Tibial nerve (tissue), 4 donors: ENCODE data around the gene PTPRK. TPM values are rescaled to one million over a fixed set of nuclear protein-coding genes. Genes with fewer than 3 reads are reported as not detected.

Experiments used
- DNase-seq, 2 donors: peaks; one replicate each; pipeline ENCODE4 v3.0.0-alpha.2; 2019; ENCODE audit warnings: low spot score in 2 of 2
- H3K27ac ChIP-seq, 4 donors: fragments of 200-600 bp; sonication (generic) in 3 of 4; one replicate each; pipeline ENCODE4 v1.5.1; 2017 to 2019; ENCODE audit warnings: mild to moderate bottlenecking in 1 of 4
- H3K27me3 ChIP-seq, 2 donors: fragments of 200-600 bp; sonication (generic) in 1 of 2; one replicate each; pipeline versions ENCODE4 v1.5.1 to v1.6.0; 2017 to 2019
- H3K36me3 ChIP-seq, 3 donors: fragments of 200-600 bp; sonication (generic); one replicate each; pipeline ENCODE4 v1.5.1; 2018 to 2019
- H3K4me1 ChIP-seq, 4 donors: fragments of 200-600 bp; sonication (generic) in 3 of 4; one replicate each; pipeline ENCODE4 v1.5.1; 2017 to 2019
- H3K4me3 ChIP-seq, 4 donors: fragments of 200-600 bp; sonication (generic) in 3 of 4; one replicate each; pipeline ENCODE4 v1.5.1; 2017 to 2019; ENCODE audit warnings: mild to moderate bottlenecking in 1 of 4, moderate library complexity in 1 of 4
- H3K9me3 ChIP-seq, 4 donors: fragments of 200-600 bp; sonication (generic) in 3 of 4; one replicate each; pipeline ENCODE4 v1.5.1; 2017 to 2019
- EP300 ChIP-seq, 2 donors: sonication (generic); formaldehyde crosslinking; IDR thresholded peaks; one replicate each; pipeline ENCODE4 v1.6.1; 2017; ENCODE audit warnings: antibody characterized with exemption in 2 of 2, mild to moderate bottlenecking in 1 of 2
- POLR2A ChIP-seq, 2 donors: fragments of 450-650 bp; IDR thresholded peaks; one replicate each; pipeline ENCODE4 v1.6.1; 2017; ENCODE audit warnings: antibody characterized with exemption in 2 of 2, mild to moderate bottlenecking in 2 of 2, moderate library complexity in 2 of 2
- WGBS, 2 donors: methylation state at CpG; one replicate each; pipeline ENCODE4 v1.1.5; 2018; 5-methylcytosine and 5-hydroxymethylcytosine counted together
- total RNA-seq, 4 donors: library from RNA; depleted of rRNA; stranded (reverse); fragments of >200 nt; gene quantifications; one replicate each; pipeline ENCODE4 v1.1.0, GENCODE V29; 2016
- TF ChIP-seq, protein P1 (sequence below), 5 experiments: fragments of 200-600 bp in 3 of 5; fragments of 450-650 bp in 2 of 5; sonication (generic) in 3 of 5; IDR thresholded peaks; one replicate each; pipeline ENCODE4 v1.5.1; 2016 to 2019; ENCODE audit warnings: antibody characterized with exemption in 5 of 5, mild to moderate bottlenecking in 3 of 5, moderate library complexity in 2 of 5

PTPRK gene
- total RNA-seq, 4 donors from 2014 or later, result 17.4 to 26.1 (median 21.2) TPM

DNA sequence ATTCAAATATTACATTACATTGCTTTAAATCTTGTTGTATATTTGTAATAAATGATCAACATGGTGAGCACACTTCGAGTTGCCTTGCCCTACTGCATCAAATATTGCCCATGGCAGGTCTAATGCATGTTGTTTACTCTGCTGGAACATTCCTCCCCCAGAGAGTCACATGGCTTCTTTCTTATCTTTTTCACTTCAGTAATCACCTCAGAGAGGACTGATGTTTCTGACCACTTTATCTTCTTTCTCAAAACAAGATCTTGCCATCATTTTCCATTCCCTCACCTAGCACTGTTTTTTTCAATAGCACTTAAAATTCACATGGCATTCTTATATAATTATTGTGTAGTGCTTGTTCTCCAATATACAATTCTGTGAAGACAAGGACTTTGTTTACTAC is 376.1 kb downstream of the PTPRK start:
- no peak for TF ChIP-seq POLR2A (IDR thresholded peaks at IDR 0.05)
- TF ChIP-seq EP300 (IDR thresholded peaks at IDR 0.05), result no peak
- TF ChIP-seq, protein P1, sequence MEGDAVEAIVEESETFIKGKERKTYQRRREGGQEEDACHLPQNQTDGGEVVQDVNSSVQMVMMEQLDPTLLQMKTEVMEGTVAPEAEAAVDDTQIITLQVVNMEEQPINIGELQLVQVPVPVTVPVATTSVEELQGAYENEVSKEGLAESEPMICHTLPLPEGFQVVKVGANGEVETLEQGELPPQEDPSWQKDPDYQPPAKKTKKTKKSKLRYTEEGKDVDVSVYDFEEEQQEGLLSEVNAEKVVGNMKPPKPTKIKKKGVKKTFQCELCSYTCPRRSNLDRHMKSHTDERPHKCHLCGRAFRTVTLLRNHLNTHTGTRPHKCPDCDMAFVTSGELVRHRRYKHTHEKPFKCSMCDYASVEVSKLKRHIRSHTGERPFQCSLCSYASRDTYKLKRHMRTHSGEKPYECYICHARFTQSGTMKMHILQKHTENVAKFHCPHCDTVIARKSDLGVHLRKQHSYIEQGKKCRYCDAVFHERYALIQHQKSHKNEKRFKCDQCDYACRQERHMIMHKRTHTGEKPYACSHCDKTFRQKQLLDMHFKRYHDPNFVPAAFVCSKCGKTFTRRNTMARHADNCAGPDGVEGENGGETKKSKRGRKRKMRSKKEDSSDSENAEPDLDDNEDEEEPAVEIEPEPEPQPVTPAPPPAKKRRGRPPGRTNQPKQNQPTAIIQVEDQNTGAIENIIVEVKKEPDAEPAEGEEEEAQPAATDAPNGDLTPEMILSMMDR (IDR thresholded peaks at IDR 0.05), result no peak
- Histone ChIP-seq H3K36me3 (no peaks in the 10 kb centered on the region), H3K27ac (no peak overlapping the region), H3K4me1 (no peaks in the 10 kb centered on the region), H3K27me3 (no peaks in the 10 kb centered on the region), H3K9me3 (no peaks in the 10 kb centered on the region), H3K4me3 (no peak overlapping the region)
- WGBS, 2 donors, result 83 to 98% methylated on average over 1 of the region's 1 CpG
- no peak for DNase-seq

DNA sequence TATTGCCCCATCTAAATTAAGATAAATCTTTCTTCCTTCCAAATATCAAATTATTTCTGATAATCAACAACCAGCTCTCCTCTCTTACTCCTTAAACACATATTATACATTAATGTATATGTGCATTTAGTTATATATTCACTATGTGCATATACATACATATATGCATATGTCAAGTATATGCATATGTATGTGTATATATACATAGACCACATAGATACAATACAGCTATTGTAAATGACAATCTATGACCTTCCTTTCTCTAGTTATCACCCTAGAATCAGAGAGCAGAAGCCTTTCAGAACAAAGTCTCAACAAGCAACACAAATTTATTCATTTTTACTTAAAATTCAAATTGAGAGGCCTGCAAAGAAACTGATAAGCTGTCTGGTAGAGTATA is 378.5 kb downstream of the PTPRK start:
- no peak for TF ChIP-seq EP300 (IDR thresholded peaks at IDR 0.05)
- TF ChIP-seq, protein P1 (IDR thresholded peaks at IDR 0.05), result no peak
- TF ChIP-seq POLR2A (IDR thresholded peaks at IDR 0.05), result no peak
- DNase-seq, result no peak
- Histone ChIP-seq H3K27me3 (no peaks in the 10 kb centered on the region), H3K4me3 (no peak overlapping the region), H3K4me1 (no peaks in the 10 kb centered on the region), H3K9me3 (no peaks in the 10 kb centered on the region), H3K27ac (no peak overlapping the region), H3K36me3 (no peaks in the 10 kb centered on the region)

DNA sequence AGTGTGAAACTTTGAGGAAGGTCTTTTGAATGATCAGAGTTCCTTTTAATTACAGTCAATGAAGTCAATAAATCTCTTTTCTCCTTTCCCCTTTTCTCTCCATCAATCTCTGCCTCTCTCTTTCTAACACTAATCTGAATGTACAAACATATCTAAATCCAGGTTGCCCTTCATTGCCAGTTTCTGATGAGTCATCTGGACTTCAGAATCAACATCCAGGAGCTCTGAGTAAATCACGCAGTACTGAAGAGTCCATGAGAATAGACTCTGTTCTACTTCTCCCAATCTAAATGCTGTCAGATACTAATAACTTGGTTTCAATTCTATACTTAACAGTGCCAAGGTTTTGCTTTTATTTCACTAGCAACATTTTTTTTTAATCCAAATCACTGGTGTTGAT is 380.9 kb downstream of the PTPRK start:
- no peaks in the 10 kb centered on the region for H3K4me1 ChIP-seq
- TF ChIP-seq EP300 (IDR thresholded peaks at IDR 0.05) (no peak), POLR2A (IDR thresholded peaks at IDR 0.05) (no peak)
- TF ChIP-seq, protein P1 (IDR thresholded peaks at IDR 0.05), result no peak
- no peak overlapping the region for H3K27ac ChIP-seq
- WGBS, 2 donors, result 83 to 87% methylated on average over 1 of the region's 1 CpG
- no peak for DNase-seq
- H3K4me3 ChIP-seq, result no peak overlapping the region
- no peaks in the 10 kb centered on the region for H3K9me3 ChIP-seq
- no peaks in the 10 kb centered on the region for H3K36me3 ChIP-seq
- no peaks in the 10 kb centered on the region for H3K27me3 ChIP-seq

DNA sequence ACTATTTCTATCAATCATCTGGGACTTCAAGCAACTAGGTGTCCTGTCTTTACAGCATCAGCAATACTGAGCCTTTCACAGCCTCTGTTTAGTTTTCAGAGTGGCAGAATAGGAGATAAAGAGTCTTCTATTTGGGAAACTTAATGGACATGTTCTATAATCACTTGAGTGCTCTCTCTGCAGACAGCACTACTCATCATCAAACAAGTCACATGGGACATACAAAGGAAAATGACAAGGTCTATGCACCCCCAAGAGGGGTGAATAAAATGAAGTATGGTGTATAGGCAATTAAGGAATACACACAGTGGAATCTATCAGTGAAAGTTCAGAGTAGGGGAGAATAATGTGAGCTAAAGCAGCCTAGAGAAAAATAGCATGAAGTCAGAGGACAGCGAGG is 381.7 kb downstream of the PTPRK start:
- H3K36me3 ChIP-seq, result no peaks in the 10 kb centered on the region
- H3K4me3 ChIP-seq, result no peak overlapping the region
- no peak overlapping the region for H3K27ac ChIP-seq
- H3K9me3 ChIP-seq, result no peaks in the 10 kb centered on the region
- no peaks in the 10 kb centered on the region for H3K4me1 ChIP-seq
- WGBS, 2 donors, result 70 to 75% methylated on average over 1 of the region's 1 CpG
- H3K27me3 ChIP-seq, result no peaks in the 10 kb centered on the region
- DNase-seq, result no peak
- TF ChIP-seq EP300 (IDR thresholded peaks at IDR 0.05) (no peak), POLR2A (IDR thresholded peaks at IDR 0.05) (no peak)
- TF ChIP-seq, protein P1 (IDR thresholded peaks at IDR 0.05), result no peak

DNA sequence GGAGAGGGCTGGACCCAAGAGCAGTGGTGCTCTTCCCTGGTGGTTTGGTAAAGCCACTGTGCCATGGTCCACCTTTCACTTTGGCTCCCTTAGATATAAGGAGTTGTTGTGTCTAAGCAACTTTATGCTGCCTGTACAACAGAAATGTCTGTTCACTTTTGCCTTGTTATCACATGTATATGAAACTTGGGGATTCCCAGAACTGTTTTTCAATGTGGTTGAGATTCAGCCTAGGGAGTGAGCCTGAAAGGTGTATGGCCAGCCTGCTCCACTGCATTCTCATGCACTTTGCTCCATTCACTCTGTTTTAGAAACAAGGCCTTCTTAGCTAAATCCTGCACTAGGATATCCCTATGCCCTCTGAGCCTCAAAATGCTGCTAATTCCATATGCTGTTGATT is 385.1 kb downstream of the PTPRK start:
- Histone ChIP-seq H3K9me3 (no peaks in the 10 kb centered on the region), H3K27me3 (no peaks in the 10 kb centered on the region), H3K36me3 (no peaks in the 10 kb centered on the region), H3K27ac (no peak overlapping the region), H3K4me1 (peaks cover 0 to 17% (median 2%) of the 10 kb centered on the region in 4 donors), H3K4me3 (no peak overlapping the region)
- no peak for DNase-seq
- no peak for TF ChIP-seq EP300 (IDR thresholded peaks at IDR 0.05)
- TF ChIP-seq POLR2A (IDR thresholded peaks at IDR 0.05), result no peak
- TF ChIP-seq, protein P1 (IDR thresholded peaks at IDR 0.05), result no peak
